Tongue (tissue), 2 donors: ENCODE measurements around the gene MAP3K12. TPM values are rescaled to one million over a fixed set of nuclear protein-coding genes. Genes with fewer than 3 reads are reported as not detected.
"Not testable (repeated sequence)": the region's sequence is repeated elsewhere in the genome, so short reads cannot be mapped to it uniquely, and the experiment has no call there.

Source experiments
- DNase-seq: peaks from one replicate; pipeline ENCODE4 v3.0.0-alpha.2; 2015
- total RNA-seq: library from RNA; depleted of rRNA; stranded (reverse); fragments of >200 nt; gene quantifications from one replicate; pipeline ENCODE4 v1.2.3, GENCODE V29; 2014

MAP3K12 gene
- total RNA-seq, 1 donor from 2014 or later, result 17.3 TPM

DNA sequence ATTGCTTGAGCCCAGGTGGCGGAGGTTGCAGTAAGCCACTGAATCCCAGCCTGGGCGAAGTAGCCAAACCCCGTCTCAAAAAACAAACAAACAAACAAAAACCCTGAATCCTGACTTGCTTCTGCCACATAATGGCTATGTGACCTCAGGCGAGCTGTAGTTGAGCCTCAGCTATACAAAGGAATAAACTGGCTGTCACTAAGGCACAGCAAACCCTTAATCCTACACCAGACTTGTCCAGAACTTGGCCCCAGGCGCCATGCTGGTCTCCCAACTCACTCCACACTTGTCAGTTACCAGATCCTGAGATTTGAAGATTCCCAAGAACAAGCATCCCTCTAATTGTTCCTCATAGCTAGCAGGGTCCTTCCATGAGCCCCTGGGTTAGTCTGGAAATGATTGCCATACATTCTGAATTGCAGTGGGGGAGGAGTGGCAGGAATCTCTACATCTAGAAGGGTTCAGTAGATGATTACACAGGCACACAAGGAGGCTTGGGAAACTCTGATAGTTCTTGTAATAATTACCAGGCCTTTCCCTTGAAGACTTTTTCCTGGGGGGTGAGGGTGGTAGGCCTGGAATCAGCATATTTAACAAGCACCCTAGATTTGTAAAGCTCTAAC is 9.9 kb downstream of the MAP3K12 start:
- no peak for DNase-seq

DNA sequence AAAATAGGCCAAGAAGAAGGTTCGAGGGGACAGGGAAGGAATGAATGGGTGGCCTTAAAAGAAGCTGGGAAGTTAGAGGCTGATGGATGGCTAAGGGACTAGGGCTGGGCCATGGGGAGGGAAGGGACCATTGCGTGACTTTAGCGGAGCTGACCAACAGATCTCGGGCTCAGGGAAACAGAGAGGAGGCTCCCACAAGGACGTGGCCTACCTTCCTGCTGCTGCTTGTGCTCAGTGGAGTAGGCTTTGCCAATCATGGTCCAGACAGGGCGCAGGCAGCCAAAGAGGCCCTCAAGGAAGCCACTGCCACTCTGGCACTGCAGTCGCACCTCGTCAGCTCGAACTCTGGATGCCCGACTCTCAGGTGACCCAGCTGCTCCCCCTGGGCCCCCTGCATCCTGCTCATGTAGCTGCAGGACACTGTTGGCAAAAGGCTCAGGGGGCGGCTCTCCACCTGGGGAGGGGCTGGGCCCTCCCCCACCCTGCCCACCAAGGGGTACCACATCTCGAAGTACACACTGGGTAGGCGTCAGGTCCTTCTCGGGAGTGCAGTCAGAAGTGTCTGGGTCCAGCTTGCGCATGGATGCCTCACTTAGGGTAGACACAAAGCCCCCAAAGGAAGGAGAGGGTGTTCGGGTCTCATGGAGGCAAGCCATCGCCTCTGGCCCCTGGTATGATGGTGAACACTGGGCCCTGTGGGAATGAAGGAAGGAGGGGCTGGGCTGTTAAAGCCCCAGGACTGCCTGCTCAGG is 12.3 kb downstream of the MAP3K12 start:
- DNase-seq, result no peak

- DNase-seq, result no peak
These were observed 13.1 kb downstream of the MAP3K12 start for GRCh38 chr12:53485955-53486735.

DNA sequence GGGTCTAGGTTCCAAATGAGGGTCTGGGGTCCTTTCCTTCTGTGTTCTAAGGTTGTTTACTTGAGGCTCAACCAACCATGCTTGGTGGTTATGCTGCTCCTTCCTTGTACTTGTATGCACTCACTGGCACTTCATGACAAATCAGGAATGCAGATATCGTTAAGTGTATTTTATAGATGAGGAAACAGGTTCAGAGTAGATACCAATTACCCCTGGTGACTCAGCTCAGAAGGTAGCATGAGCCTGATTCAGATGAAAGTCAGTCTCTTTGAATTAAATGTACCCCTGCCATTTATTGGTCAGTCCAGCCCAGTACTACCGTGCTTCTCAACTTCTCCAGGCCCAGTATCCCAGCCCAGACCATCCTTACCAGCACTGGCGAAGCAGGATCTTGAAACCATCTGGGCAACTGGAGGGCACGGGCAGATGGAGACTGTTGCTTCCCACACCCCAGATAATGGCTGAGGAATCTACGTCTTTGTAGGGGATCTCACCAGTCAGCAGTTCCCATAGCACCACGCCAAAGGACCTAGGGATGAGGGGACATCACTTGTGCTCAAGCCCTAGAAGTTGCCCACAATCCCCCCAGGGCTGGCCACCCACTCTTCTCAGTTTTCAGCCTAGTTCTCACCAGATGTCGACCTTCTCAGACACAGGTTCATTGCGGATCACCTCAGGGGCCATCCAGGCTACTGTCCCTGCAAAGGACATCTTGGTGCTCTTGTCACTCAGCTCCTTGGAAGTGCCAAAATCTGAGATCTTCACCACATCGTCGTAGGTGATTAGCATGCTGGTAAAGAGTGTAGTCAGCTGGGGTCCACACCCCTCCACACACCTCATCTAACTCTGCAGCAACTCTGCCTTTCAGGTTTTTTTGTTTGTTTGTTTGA is 14.3 kb downstream of the MAP3K12 start:
- no peak for DNase-seq

DNA sequence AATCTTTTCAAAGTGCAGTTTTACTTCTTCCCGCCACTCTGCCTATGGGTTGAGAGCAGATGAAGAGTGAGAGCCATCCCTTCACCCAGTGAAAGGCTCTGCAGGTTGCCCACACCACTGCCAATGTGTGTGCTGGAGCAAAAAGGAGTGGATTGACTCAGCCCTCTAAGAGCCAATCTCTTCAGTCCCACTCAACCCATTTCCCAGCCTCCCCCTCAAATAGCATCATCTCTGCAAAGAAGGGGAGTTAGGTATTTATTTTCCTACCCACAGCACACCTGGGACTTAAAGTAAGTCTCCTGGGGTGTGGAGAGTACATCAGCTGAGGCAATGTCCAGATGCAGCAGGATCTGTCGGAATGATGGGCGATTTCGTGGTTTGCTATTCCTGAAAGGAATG is 15.3 kb downstream of the MAP3K12 start:
- no peak for DNase-seq

DNA sequence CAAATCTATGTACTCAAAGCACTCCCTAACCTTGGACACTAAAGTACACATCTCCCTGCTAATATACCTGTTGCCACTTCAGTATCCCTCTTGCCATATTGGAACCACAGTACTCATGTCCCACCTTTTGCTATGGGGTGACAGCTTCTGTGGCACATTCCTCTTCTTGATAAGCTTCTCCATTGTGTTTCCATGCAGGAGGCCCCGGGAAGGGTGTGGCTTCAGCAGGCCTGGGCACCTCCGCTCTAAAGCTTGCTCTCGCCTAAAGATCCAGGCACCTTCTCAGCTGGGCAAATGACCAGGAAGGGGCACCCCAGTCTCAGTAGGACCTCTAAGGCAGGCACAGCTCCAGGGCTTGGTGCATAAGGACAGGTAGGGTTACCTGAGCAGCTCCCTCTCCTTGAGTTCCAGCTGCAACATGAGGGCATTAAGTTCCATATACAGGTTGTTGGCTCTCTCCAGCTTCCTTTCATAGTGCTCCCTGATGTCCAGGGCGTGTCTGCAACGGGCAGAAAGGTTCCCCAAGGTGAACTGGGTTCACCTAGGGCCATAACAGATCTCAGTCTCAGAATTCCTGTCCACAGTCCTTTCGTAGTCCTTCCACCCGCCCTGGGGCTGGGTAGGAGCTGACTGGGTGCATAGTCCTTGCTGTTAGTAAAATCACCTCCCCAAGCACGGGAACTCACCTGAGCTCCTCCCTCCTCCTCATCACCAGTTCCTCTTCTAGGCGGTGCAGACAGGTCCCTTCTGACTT is 15.9 kb downstream of the MAP3K12 start:
- DNase-seq, result no peak

GRCh38 chr12:53482626-53483168 is 16.6 kb downstream of the MAP3K12 start:
- DNase-seq, result no peak

GRCh38 chr12:53481939-53482586 is 17.2 kb downstream of the MAP3K12 start:
- DNase-seq, result no peak

DNA sequence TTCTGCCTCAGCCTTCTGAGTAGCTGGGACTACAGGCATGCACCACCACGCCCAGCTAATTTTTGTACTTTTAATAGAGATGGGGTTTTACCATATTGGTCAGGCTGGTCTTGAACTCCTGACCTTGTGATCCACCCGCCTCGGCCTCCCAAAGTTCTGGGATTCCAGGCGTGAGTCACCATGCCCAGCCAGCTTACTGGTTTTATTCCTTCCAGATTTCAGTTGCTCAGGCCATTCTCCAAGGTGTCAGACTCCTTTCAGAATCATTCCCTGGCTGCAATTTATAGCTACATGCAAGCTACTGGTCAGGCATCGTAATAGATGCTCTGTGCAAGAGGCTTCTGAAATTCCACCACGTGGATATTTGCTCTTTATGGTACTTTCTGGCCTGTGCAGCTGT is 17.8 kb downstream of the MAP3K12 start:
- DNase-seq, result not testable (repeated sequence)

DNA sequence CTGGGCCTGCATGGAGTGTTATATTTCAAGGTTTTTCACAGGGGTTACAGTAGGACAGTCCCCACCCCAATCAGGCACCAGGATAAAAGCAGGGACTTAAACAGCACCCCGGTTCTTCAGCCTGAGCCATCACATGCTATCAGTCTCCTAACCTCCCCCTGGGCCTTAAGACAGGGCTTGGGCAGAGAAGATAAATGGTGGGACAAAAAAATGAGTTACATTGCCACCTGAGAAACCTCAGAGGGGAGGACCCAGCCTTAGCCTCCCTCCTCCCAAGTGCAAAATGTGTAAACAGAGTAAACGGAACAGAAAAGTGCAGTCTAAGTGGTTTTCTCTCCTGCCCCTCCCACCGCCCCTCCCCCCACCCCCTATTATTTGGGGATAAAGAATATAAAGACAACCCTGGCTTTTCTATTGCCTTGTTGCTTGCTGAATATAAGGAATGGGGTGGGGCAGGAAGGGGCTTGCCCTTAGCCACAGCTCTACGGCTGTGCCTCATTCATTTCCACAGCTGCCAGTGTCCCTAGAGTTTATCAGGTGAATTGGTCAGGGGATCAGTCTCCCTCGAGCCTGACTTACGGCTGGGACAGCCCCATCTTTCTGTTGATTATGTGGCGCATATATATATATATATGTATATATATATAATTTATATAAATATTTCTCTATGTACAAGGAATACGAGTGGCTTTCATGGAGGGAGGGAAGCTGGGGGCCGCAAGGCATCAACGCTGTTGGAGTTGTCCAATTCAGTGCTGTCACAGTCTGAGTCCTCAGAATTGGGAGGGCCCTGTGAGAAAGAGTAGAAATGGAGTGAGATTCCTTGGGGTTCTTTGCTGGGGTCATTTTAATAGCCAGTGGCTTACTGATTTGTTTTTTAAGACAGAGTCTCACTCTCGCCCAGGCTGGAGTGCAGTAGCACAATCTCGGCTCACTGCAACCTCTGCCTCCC is 18.5 kb downstream of the MAP3K12 start:
- DNase-seq, result no peak

DNA sequence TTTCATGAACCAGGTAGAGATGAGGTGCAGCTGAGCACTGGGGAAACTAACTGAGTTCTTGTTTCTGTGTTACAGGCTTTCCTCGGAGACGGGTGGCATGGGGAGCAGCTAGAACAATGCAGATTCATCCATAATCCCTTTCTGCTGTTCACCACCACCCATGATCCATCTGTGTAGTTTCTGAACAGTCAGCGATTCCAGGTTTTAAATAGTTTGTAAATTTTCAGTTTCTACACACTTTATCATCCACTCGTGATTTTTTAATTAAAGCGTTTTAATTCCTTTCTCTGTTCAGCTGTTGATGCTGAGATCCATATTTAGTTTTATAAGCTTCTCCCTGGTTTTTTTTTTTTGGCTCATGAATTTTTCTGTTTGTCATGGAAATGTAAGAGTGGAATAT is 19.9 kb downstream of the MAP3K12 start:
- DNase-seq, result no peak

GRCh38 chr12:53478865-53479264 is 20.4 kb downstream of the MAP3K12 start:
- no peak for DNase-seq

DNA sequence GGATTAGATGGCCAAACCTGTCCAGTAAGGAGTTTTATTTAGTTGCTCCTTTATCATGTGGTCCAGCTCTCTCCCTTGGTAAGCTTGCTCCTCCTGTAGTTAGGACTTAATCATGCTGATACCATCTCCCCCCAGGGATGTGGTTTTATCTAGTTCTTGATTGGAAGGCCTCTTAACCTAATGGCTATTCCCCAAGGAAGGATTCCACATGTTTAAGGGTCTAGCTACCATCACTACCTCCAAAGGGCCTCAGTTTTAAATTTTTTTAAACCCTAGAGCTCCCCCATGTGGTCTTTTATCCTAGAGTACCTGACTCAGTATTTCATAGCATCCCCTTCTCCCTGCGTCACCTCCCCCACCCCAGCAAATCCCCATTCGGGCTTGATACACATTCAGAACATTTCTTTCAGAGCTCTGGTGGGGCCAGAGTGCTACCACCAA is 22.5 kb downstream of the MAP3K12 start:
- DNase-seq, result no peak

DNA sequence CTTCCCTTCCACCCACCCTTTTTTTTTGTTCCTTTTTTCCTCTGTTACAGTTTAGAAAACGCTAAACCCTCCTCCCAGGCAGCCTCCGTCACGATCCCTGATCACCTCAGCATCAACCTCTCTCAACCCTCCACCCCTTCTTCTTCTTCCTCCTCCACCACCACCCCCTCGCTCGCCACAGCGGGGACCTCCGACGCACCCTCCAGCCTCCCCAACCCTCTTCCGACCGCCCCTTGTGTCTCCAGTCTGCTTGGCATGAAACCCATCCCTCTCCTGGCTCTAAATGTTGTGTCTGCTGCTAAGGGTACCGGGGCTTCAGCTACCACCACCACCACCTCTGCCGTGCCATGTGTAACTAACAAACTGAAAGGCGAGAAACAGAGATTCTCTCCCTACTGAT is 24.4 kb downstream of the MAP3K12 start:
- no peak for DNase-seq

- DNase-seq, result no peak
These were observed 25.2 kb downstream of the MAP3K12 start for GRCh38 chr12:53474077-53474476.

DNA sequence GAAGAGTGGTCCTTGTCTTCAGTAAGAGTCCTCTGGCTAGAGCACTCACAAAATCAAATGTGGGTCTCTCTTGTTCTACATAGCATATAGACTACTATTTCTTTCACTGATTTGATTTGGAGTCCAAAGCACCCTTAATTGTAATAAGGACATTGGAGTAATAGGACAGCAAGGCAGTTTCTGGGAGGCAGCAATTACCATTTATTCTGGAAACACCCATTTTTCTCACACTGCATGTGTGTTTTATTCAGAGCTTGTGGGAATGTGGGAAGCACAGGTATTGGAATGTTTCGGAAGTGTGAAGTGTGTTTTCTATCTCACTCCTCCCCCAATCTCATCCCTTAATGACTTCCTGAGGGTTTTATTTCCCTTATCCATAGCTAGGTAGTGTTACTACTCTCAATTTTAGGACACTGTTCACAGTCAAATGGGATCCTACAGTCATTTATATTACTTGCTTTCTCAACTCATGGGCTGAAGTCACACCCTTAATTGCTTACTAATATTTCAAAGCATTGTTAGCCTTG is 27.1 kb downstream of the MAP3K12 start:
- DNase-seq, result no peak

- DNase-seq, result no peak
These were observed 31.0 kb downstream of the MAP3K12 start for GRCh38 chr12:53468282-53468681.

DNA sequence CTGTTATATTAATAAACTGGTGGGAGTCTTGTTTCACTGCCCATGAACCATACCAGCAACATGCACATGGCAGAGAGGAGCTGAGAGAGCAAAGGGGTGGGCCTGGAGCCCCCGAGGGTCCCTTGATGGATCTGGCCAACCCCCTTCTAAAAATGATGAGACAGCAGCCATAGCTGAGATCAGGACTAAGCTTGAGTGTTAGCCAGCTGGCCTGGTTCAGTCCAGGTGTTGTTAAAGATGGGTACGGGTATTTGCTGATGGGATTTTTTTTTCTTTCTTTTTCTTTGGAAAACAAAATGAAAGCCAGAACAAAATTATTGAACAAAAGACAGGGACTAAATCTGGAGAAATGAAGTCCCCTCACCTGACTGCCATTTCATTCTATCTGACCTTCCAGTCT is 31.4 kb downstream of the MAP3K12 start:
- DNase-seq, result no peak

DNA sequence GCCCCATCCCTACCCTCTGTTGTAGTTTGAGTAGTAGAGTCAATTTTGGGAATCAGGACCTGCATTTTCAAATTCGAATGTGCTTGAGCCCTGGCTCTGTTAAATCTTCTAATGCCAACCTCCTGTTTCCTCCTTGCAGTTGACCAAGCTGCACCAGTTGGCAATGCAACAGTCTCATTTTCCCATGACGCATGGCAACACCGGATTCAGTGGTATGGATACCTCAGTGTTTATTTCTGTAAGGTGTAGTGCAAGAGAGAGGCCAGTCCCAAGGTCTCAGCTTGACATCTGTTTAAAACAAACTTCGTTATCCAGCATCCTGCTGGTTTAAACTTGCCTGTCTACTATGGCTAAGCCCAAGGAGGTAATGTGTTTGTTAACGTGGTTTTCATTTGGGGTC is 32.2 kb downstream of the MAP3K12 start:
- no peak for DNase-seq
